Epithelial cell of esophagus (primary cell): ENCODE results near the gene AURKB.
"Not testable (repeated sequence)": the region's sequence is repeated elsewhere in the genome, so short reads cannot be mapped to it uniquely, and the experiment has no call there.

Experiments used
- DNase-seq: peaks from one replicate; pipeline ENCODE4 v3.0.0; 2010; ENCODE audit warnings: low read depth
- H3K4me3 ChIP-seq: 2 replicates; pipeline ENCODE4 v1.5.1; 2011; ENCODE audit warnings: mild to moderate bottlenecking, low read length, control low read depth
- TF ChIP-seq, protein P1 (sequence below): IDR thresholded peaks from 2 replicates; pipeline ENCODE4 v1.5.1; 2011; ENCODE audit warnings: low read depth, mild to moderate bottlenecking, low read length, control low read depth, inconsistent platforms; ENCODE audit not compliant: insufficient read depth; ENCODE audit errors: missing control alignments

The AURKB gene

DNA sequence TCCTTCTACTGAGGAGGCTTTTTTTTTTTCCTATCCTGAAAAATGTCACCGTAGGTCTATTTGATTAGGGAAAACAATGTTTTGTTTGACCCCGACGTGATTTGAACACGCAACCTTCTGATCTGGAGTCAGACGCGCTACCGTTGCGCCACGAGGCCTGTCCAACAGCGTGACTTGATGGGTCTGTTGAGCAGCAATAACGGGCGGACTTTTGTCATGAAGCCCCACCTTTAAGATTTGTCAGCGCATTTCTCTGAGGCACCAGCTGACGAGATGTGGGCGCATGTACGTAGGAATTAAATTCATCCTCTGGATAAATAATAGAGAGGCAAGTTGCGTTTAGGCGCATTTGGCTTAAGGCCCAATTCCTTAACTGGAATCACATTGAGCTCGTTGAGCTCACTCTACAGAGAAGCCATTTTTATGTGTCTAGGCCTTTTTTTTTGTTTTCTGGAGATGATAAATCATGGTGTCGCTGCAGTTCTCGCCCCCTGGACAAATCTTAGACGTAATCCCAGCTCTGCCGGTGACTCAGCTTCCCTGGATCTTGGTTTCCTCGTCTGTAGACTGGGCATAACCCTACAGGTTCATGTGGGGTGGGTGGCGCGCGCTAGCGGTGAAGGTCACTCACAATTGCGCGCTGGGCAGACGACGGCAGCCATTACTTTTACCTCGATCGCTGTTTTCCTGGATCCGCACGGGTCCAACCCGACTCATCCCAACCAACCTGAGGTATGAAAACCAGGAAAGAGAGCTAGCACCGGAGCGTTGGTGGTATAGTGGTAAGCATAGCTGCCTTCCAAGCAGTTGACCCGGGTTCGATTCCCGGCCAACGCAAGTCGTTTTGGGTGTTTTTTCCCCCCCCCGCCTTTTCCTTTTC, 10.6 kb upstream of the AURKB start:
- peak; percentile 90 for DNase-seq
- H3K4me3 ChIP-seq, result peak overlapping the region; percentile 93

DNA sequence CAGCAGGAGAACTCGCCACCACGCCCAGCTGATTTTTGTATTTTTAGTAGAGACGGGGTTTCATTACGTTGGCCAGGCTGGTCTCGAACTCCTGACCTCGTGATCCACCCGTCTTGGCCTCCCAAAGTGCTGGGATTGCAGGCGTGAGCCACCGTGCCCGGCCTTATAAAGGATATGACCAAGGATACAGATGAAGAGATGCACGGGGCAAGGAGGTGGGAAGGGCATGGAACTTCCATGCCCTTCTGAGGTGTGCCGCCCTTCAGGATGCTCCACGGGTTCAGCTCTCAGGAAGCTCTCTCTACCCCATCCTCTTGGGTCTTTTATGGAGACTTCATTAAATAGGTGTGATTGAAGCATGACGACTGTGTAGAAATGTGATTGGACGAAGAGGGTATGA, 3.6 kb upstream of the AURKB start:
- not testable (repeated sequence) for H3K4me3 ChIP-seq, DNase-seq

More for the DNA sequence above, 10.6 kb upstream of the AURKB start:
- TF ChIP-seq, protein P1, sequence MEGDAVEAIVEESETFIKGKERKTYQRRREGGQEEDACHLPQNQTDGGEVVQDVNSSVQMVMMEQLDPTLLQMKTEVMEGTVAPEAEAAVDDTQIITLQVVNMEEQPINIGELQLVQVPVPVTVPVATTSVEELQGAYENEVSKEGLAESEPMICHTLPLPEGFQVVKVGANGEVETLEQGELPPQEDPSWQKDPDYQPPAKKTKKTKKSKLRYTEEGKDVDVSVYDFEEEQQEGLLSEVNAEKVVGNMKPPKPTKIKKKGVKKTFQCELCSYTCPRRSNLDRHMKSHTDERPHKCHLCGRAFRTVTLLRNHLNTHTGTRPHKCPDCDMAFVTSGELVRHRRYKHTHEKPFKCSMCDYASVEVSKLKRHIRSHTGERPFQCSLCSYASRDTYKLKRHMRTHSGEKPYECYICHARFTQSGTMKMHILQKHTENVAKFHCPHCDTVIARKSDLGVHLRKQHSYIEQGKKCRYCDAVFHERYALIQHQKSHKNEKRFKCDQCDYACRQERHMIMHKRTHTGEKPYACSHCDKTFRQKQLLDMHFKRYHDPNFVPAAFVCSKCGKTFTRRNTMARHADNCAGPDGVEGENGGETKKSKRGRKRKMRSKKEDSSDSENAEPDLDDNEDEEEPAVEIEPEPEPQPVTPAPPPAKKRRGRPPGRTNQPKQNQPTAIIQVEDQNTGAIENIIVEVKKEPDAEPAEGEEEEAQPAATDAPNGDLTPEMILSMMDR, result no peak

DNA sequence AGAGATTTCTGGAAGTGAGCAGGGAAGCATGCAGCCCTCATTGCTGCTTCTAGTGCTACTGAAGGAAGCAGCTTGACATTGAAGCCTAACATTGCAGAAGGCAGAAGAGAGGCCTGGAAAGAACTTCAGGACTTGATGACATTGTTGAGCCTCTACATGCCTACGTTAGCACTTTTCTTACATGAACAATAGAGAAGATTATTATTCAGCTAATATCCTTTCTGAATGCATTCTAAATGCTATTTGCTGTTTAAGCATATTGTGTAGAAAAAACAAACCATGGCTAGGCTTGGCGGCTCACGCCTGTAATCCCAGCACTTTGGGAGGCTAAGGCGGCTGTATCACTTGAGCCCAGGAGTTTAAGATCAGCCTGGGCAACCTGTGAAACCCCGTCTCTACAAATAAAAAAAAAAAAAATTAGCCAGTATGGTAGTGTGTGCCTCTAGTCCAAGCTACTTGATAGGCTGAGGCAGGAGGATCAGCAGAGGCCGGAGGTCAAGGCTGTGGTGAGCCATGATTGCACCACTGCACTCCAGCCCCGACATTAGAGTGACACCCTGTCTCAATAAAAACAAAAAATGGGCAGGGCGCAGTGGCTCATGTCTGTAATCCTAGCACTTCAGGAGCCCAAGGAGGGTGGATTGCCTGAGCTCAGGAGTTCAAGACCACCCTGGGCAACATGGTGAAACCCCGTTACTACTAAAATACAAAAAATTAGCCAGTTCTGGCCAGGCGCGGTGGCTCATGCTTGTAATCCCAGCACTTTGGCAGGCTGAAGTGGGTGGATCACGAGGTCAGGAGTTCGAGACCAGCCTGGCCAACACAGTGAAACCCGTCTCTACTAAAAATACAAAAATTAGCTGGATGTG, 2.2 kb upstream of the AURKB start:
- DNase-seq, result no peak
- H3K4me3 ChIP-seq, result no peak overlapping the region
- TF ChIP-seq, protein P1, result no peak

DNA sequence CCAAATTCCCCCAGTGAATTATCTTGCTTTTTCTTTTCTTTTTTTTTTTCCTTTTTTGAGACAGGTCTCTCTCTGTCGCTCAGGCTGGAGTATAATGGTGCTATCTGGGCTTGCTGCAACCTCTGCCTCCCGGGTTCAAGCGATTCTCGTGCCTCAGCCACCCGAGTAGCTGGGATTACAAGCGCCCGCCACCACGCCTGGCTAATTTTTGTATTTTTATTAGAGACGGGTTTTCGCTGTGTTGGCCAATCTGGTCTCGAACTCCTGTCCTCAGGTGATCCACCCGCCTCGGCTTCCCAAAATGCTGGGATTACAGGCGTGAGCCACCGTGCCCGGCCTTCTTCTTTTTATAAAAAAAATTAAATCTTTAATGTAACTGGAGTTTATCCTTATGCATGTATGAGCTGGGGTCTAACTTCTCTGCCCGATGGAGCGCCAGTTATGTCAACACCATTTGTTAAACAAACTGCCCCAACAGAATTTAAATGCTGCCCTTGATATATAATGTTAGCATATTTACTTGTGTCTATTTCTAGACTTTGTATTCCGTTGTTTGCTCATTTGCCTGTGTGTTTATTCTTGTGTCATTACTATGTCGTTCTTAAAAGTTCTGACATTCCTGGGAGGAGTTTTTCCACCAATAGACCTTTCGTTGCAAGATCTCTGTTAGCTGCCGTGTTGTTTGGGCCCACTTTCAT, 535 bp upstream of the AURKB start:
- no peak for DNase-seq
- peak overlapping the region; percentile 74 for H3K4me3 ChIP-seq
- TF ChIP-seq, protein P1, result no peak

DNA sequence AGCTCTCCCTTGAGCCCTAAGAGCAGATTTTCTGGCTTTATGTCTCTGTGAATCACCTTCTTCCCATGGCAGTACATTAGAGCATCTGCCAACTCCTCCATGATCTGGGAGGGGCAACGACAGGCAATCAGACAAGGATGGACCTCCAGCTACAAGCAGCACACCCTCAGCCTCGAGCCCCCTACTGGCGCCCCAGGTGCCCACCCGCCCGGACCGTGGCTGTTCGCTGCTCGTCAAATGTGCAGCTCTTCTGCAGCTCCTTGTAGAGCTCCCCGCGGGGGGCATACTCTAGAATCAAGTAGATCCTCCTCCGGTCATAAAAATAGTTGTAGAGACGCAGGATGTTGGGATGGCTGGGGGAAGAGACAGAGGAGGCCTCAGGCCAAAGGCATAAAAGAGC, 3.8 kb downstream of the AURKB start:
- H3K4me3 ChIP-seq, result no peak overlapping the region
- TF ChIP-seq, protein P1, result no peak
- no peak for DNase-seq

DNA sequence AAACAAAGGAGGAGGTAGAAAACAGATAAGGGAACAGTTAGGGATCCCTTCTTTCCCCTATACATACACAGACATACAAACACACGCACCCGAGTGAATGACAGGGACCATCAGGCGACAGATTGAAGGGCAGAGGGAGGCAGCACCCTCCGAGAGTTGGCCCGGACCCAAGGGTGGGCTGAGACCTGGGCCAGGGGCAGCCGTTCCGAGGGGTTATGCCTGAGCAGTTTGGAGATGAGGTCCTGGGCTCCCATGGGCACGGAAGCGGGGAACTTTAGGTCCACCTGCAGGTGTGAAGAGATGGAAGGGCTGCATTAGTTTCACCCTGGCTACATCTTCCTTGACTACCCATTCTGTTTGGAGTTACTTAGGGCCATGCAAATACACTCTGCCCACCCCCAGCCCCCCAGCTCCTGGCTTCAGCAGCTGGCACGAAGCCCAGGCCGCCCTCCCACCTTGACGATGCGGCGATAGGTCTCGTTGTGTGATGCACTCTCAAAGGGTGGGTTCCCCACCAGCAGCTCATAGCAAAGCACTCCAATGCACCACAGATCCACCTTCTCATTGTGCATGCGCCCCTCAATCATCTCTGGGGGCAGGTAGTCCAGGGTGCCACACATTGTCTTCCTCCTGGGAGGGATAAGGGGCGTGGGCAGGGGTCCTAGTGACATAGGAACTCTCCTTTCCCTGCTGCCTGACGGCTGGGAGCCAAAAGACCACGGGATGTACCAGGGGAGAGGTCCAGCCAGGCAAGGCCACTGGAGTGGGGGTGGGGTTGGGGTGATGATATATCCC, 5.4 kb downstream of the AURKB start:
- TF ChIP-seq, protein P1, result no peak
- no peak for DNase-seq
- H3K4me3 ChIP-seq, result no peak overlapping the region
